ENCODE data around the gene UMODL1.
A peak's percentile ranks its signal among the peaks of the same experiment; 100 is the strongest.

UMODL1 gene

GRCh38 chr21:42161401-42161955 is 90.4 kb downstream of the UMODL1 start:
- DNase-seq (no peak), ATAC-seq (ENCODE audit: insufficient read depth, low read depth) (peak; percentile 76)
- peak overlapping the region; percentile 62 for H2AFZ ChIP-seq (ENCODE audit: low read depth, low read length)
- peak overlapping the region; percentile 92 for H3K27ac ChIP-seq (ENCODE audit: low read length)
- no peaks in the 10 kb centered on the region for H4K20me1 ChIP-seq (ENCODE audit: insufficient read depth, low read length)
- H3K79me2 ChIP-seq (ENCODE audit: insufficient read depth, low read length) = no peaks in the 10 kb centered on the region
- H3K9me3 ChIP-seq (ENCODE audit: insufficient read depth, low read length, severe bottlenecking) = no peaks in the 10 kb centered on the region
- H3K36me3 ChIP-seq (ENCODE audit: insufficient read depth, low read length) = no peaks in the 10 kb centered on the region
- peaks cover 17% of the 10 kb centered on the region for H3K4me1 ChIP-seq (ENCODE audit: insufficient read depth, low read length)
- TF ChIP-seq CTCF (IDR thresholded peaks at IDR 0.05; ENCODE audit: borderline replicate concordance, extremely low read depth, low read length, poor library complexity, severe bottlenecking) (no peak), EZH2 (IDR thresholded peaks at IDR 0.05; ENCODE audit: borderline replicate concordance, low read depth, low read length, severe bottlenecking) (no peak)
- peak overlapping the region; percentile 32 for H3K4me2 ChIP-seq (ENCODE audit: insufficient read depth, low read length)
- H3K9ac ChIP-seq (ENCODE audit: low read depth, low read length) = peak overlapping the region; percentile 40
- H3K4me3 ChIP-seq (ENCODE audit: low read depth in 1 of 2, low read length in 2 of 2) = peak overlapping the region in 1 of 2 experiments; percentile 24; a peak in 1 of 4 replicates
- no peaks in the 10 kb centered on the region for H3K27me3 ChIP-seq (ENCODE audit: insufficient read depth, low read length, poor library complexity)

DNA sequence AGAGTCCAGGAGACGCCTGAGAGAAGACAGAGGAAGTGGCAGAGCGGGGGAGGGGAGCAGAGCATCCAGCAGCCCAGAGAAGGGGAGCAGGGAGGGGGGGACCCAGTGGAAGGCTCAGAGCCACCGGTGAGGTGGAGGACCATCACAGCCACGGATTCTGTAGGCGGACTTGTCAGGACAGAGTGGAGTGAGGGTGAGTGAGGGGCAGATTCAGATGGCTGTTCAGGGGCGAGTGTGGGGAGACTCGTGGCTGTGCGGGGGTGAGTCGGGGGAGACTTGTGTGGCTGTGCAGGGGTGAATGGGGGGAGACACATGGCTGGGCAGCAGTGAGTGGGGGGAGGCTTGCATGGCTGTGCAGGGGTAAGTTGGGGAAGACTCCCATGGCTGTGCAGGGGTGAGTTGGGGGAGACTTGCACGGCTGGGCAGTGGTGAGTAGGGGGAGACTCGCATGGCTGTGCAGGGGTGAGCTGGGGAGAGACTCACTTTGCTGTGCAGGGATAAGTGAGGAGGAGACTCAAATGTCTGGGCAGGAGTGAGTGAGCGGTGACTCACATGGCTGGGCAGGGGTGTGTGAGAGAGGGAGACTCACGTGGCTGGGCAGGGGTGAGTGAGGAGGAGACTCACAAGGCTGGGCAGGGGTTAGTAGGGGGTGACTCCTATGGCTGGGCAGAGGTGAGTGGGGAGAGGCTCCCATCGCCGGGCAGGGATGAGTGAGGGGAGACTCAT is 91.0 kb downstream of the UMODL1 start:
- H3K9me3 ChIP-seq (ENCODE audit: insufficient read depth, low read length, severe bottlenecking) = no peaks in the 10 kb centered on the region
- peak overlapping the region; percentile 40 for H3K9ac ChIP-seq (ENCODE audit: low read depth, low read length)
- H3K4me2 ChIP-seq (ENCODE audit: insufficient read depth, low read length) = peak overlapping the region; percentile 32; the same call in 1 of the 2 replicates
- ATAC-seq (ENCODE audit: insufficient read depth, low read depth) = peak; percentile 85
- H3K4me3 ChIP-seq (ENCODE audit: low read depth in 1 of 2, low read length in 2 of 2) = no peak overlapping the region
- peaks cover 17% of the 10 kb centered on the region for H3K4me1 ChIP-seq (ENCODE audit: insufficient read depth, low read length)
- peak overlapping the region; percentile 62 for H2AFZ ChIP-seq (ENCODE audit: low read depth, low read length)
- no peaks in the 10 kb centered on the region for H4K20me1 ChIP-seq (ENCODE audit: insufficient read depth, low read length)
- no peaks in the 10 kb centered on the region for H3K36me3 ChIP-seq (ENCODE audit: insufficient read depth, low read length)
- no peaks in the 10 kb centered on the region for H3K27me3 ChIP-seq (ENCODE audit: insufficient read depth, low read length, poor library complexity)
- no peak for TF ChIP-seq CTCF (IDR thresholded peaks at IDR 0.05; ENCODE audit: borderline replicate concordance, extremely low read depth, low read length, poor library complexity, severe bottlenecking)
- TF ChIP-seq EZH2 (IDR thresholded peaks at IDR 0.05; ENCODE audit: borderline replicate concordance, low read depth, low read length, severe bottlenecking) = no peak
- no peaks in the 10 kb centered on the region for H3K79me2 ChIP-seq (ENCODE audit: insufficient read depth, low read length)
- peak; percentile 84 for DNase-seq
- H3K27ac ChIP-seq (ENCODE audit: low read length) = peak overlapping the region; percentile 92

DNA sequence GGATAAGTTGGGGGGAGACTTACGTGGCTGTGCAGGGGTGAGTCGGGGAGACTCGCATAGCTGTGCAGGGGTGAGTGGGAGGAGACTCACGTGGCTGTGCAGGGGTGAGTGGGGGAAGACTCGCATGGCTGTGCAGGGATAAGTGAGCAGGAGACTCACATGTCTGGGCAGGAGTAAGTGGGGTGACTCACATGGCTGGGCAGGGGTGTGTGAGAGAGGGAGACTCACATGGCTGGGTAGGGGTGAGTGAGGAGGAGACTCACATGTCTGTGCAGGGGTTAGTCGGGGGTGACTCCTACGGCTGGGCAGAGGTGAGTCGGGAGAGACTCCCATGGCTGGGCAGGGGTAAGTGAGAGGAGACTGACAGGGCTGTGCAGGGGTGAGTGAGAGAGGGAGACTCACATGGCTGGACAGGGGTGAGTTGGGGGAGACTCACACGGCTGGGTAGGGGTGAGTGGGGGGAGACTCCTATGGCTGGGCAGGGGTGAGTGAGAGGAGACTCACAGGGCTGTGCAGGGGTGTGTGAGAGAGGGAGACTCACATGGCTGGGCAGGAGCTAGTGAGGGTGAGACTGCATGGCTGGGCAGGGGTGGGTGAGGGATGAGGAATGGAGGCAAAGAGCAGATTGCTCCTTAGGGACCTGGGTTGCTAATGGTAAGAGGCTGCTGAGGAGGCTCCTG is 91.9 kb downstream of the UMODL1 start:
- Histone ChIP-seq H3K9me3 (ENCODE audit: insufficient read depth, low read length, severe bottlenecking) (no peaks in the 10 kb centered on the region), H2AFZ (ENCODE audit: low read depth, low read length) (no peak overlapping the region), H3K4me2 (ENCODE audit: insufficient read depth, low read length) (no peak overlapping the region), H3K27ac (ENCODE audit: low read length) (peak overlapping the region; percentile 92; the same call in 1 of the 2 replicates), H3K4me1 (ENCODE audit: insufficient read depth, low read length) (peaks cover 17% of the 10 kb centered on the region), H3K4me3 (ENCODE audit: low read depth in 1 of 2, low read length in 2 of 2) (no peak overlapping the region), H3K79me2 (ENCODE audit: insufficient read depth, low read length) (no peaks in the 10 kb centered on the region), H3K36me3 (ENCODE audit: insufficient read depth, low read length) (no peaks in the 10 kb centered on the region), H3K27me3 (ENCODE audit: insufficient read depth, low read length, poor library complexity) (no peaks in the 10 kb centered on the region), H3K9ac (ENCODE audit: low read depth, low read length) (no peak overlapping the region), H4K20me1 (ENCODE audit: insufficient read depth, low read length) (no peaks in the 10 kb centered on the region)
- ATAC-seq (ENCODE audit: insufficient read depth, low read depth) (no peak), DNase-seq (peak; percentile 33)
- TF ChIP-seq EZH2 (IDR thresholded peaks at IDR 0.05; ENCODE audit: borderline replicate concordance, low read depth, low read length, severe bottlenecking) (no peak), CTCF (IDR thresholded peaks at IDR 0.05; ENCODE audit: borderline replicate concordance, extremely low read depth, low read length, poor library complexity, severe bottlenecking) (no peak)
